DND-41 (cell line): ENCODE results near the gene HLF.

Experiments
- ATAC-seq: fragments of 200-7000 bp; cut with Tn5 transposase; 3 replicates; pipeline ENCODE4 v1.9.1; 2021; ENCODE audit warnings: low read depth; ENCODE audit not compliant: insufficient read depth
- DNase-seq: peaks from one replicate; pipeline ENCODE4 v3.0.0-alpha.2; 2020
- H2AFZ ChIP-seq: 2 replicates; pipeline ENCODE4 v1.6.0; 2012; ENCODE audit warnings: low read depth, low read length
- H3K27ac ChIP-seq: 2 replicates; pipeline ENCODE4 v1.5.1; 2012; ENCODE audit warnings: low read length, inconsistent platforms
- H3K27me3 ChIP-seq: fragments of 200-600 bp; sonication (generic); 2 replicates; pipeline ENCODE4 v1.6.0; 2012; ENCODE audit warnings: low read length, mild to moderate bottlenecking, inconsistent platforms; ENCODE audit not compliant: insufficient read depth, poor library complexity
- H3K36me3 ChIP-seq: 2 replicates; pipeline ENCODE4 v1.5.1; 2012; ENCODE audit warnings: low read length, inconsistent platforms; ENCODE audit not compliant: insufficient read depth
- H3K4me1 ChIP-seq: 2 replicates; pipeline ENCODE4 v1.5.1; 2012; ENCODE audit warnings: mild to moderate bottlenecking, low read length; ENCODE audit not compliant: insufficient read depth
- H3K4me2 ChIP-seq: 2 replicates; pipeline ENCODE4 v1.6.0; 2012; ENCODE audit warnings: mild to moderate bottlenecking, moderate library complexity, low read length, inconsistent platforms; ENCODE audit not compliant: insufficient read depth
- H3K4me3 ChIP-seq, 2 experiments: fragments of 200-600 bp in 1 of 2; shearing (Covaris generic) in 1 of 2; 2 replicates each; pipeline ENCODE4 v1.5.1; 2012 to 2016; ENCODE audit warnings: inconsistent platforms in 2 of 2, low read length in 2 of 2, mild to moderate bottlenecking in 2 of 2, low read depth in 1 of 2, moderate library complexity in 1 of 2
- H3K79me2 ChIP-seq: 2 replicates; pipeline ENCODE4 v1.6.0; 2012; ENCODE audit warnings: low read length, inconsistent platforms; ENCODE audit not compliant: insufficient read depth
- H3K9ac ChIP-seq: 2 replicates; pipeline ENCODE4 v1.6.0; 2012; ENCODE audit warnings: low read depth, mild to moderate bottlenecking, inconsistent platforms, low read length, moderate library complexity
- H3K9me3 ChIP-seq: 2 replicates; pipeline ENCODE4 v1.5.1; 2012; ENCODE audit warnings: low read length, moderate library complexity, mild to moderate bottlenecking, inconsistent platforms; ENCODE audit not compliant: insufficient read depth, severe bottlenecking
- H4K20me1 ChIP-seq: 2 replicates; pipeline ENCODE4 v1.6.0; 2012; ENCODE audit warnings: low read length; ENCODE audit not compliant: insufficient read depth
- CTCF ChIP-seq: IDR thresholded peaks from 2 replicates; pipeline ENCODE4 v1.5.1; 2012; ENCODE audit warnings: borderline replicate concordance, low read length, moderate library complexity, mild to moderate bottlenecking; ENCODE audit not compliant: poor library complexity, severe bottlenecking; ENCODE audit errors: extremely low read depth
- EZH2 ChIP-seq: IDR thresholded peaks from 3 replicates; pipeline ENCODE4 v1.6.1; 2012; ENCODE audit warnings: borderline replicate concordance, low read depth, mild to moderate bottlenecking, moderate library complexity, low read length, inconsistent platforms; ENCODE audit not compliant: severe bottlenecking

HLF gene

GRCh38 chr17:55272711-55273578 lies 8.2 kb downstream of the HLF start:
- Histone ChIP-seq H3K27me3 (no peaks in the 10 kb centered on the region), H3K9ac (no peak overlapping the region), H3K79me2 (no peaks in the 10 kb centered on the region), H3K36me3 (no peaks in the 10 kb centered on the region), H3K27ac (no peak overlapping the region), H2AFZ (no peak overlapping the region), H3K4me3 (no peak overlapping the region), H4K20me1 (no peaks in the 10 kb centered on the region), H3K4me2 (no peak overlapping the region), H3K4me1 (no peaks in the 10 kb centered on the region), H3K9me3 (no peaks in the 10 kb centered on the region)
- TF ChIP-seq CTCF (no peak), EZH2 (no peak)
- ATAC-seq (no peak), DNase-seq (no peak)

- no peak for DNase-seq
- Histone ChIP-seq H3K9ac (no peak overlapping the region), H3K27me3 (no peaks in the 10 kb centered on the region), H3K4me3 (no peak overlapping the region), H2AFZ (no peak overlapping the region), H3K79me2 (no peaks in the 10 kb centered on the region), H3K9me3 (no peaks in the 10 kb centered on the region), H3K36me3 (no peaks in the 10 kb centered on the region), H4K20me1 (no peaks in the 10 kb centered on the region), H3K27ac (no peak overlapping the region), H3K4me2 (no peak overlapping the region), H3K4me1 (no peaks in the 10 kb centered on the region)
- TF ChIP-seq EZH2 (no peak), CTCF (no peak)
- no peak for ATAC-seq
These were observed 9.0 kb downstream of the HLF start for GRCh38 chr17:55273579-55274354.

GRCh38 chr17:55274355-55275255 lies 9.8 kb downstream of the HLF start:
- H3K4me1 ChIP-seq, result no peaks in the 10 kb centered on the region
- no peaks in the 10 kb centered on the region for H3K9me3 ChIP-seq
- H3K9ac ChIP-seq, result no peak overlapping the region
- H2AFZ ChIP-seq, result no peak overlapping the region
- no peak for DNase-seq
- ATAC-seq, result no peak
- no peak overlapping the region for H3K4me3 ChIP-seq
- no peaks in the 10 kb centered on the region for H3K27me3 ChIP-seq
- H3K79me2 ChIP-seq, result no peaks in the 10 kb centered on the region
- no peaks in the 10 kb centered on the region for H3K36me3 ChIP-seq
- no peak for TF ChIP-seq CTCF
- TF ChIP-seq EZH2, result no peak
- no peak overlapping the region for H3K4me2 ChIP-seq
- H3K27ac ChIP-seq, result no peak overlapping the region
- no peaks in the 10 kb centered on the region for H4K20me1 ChIP-seq
